HG03565 (cell line): ENCODE results near the gene INPP5D.
"Not testable (repeated sequence)": the region's sequence is repeated elsewhere in the genome, so short reads cannot be mapped to it uniquely, and the experiment has no call there.

Experiments
- ATAC-seq: cut with Tn5 transposase; IDR thresholded peaks from one replicate; pipeline ENCODE4 v1.9.1; 2021; ENCODE audit warnings: mild to moderate bottlenecking, moderate library complexity; ENCODE audit not compliant: unreplicated experiment

INPP5D gene

DNA sequence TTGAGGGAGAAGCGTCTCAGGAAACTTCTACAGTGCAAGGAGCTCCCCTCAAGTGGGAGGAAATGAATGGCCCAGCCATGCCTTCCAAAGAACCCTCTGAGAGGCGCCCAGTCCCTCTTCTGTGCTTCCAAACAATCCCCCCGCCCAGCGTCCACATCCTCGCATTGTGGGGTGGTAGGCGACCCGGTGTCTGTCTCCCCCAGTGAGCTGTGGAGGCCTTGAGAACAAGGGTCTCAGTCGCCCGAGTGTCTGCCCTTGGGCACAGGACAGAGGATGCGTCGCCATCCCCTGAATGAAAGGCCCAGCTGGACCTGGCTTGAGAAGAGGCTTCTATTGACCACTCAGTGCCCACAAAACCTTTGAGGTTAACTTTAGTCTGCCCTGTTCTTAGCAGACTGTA is 29.7 kb downstream of the INPP5D start:
- no peak for ATAC-seq

- no peak for ATAC-seq
Measured at GRCh38 chr2:233090879-233091278, 30.7 kb downstream of the INPP5D start.

- no peak for ATAC-seq
Measured at GRCh38 chr2:233091595-233092375, 31.6 kb downstream of the INPP5D start.

GRCh38 chr2:233092432-233093165 is 32.5 kb downstream of the INPP5D start:
- no peak for ATAC-seq

- no peak for ATAC-seq
Measured at GRCh38 chr2:233093166-233093448, 33.0 kb downstream of the INPP5D start.

DNA sequence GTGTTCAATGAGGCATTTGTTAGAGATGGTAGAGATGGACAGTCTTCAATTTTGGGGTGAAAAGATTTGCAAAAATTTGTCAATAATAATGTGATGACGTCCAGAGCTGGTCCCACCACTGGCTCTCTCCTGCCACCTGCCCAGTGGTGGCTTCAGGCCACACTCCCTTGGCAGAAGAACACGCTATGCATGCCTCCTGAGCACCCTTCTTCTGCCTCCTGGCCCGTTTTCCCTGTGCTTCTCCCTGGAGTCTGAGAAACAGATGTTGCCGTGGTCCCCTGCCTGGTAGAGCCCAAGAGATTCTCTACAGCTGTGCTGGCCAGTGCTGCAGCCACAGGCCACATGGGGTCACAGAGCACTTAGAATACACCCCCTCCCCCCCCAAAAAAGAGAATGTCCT is 33.6 kb downstream of the INPP5D start:
- ATAC-seq, result no peak

DNA sequence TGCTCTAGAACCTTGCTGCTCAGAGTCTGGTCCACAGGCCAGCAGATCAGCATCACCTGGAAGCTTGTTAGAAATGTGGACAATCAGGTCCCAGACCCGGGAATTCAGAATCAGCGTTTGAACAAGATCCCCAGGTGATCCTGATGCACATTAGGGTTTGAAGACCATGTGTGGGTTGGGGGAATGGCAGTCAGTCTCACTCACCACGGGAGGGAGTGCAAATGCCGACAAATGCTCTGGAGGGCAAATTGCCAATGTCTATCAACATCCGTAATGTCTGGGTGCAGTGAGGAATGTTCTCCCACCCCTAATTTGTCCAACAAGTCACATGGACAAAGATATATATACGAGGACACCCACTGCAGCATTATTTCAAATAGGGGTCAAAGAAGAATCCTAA is 34.5 kb downstream of the INPP5D start:
- no peak for ATAC-seq

GRCh38 chr2:233096006-233096405 is 35.9 kb downstream of the INPP5D start:
- no peak for ATAC-seq

DNA sequence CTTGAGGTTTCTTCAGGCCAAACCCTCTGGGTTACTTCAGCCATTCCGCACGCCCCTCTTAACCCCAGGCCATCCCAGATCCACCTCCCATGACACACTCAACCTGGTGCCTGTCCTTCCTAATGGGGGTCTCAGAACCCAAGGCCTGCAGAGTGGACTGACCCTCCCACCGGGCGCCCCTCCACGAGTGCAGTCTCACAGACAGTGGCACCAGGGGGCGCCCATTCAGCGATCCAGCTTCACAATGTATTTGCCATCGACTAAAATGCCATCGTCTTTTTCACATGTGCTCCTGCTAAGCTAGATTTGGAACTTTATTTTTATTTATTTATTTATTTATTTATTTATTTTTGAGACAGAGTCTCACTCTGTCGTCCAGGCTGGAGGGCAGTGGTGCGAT is 38.5 kb downstream of the INPP5D start:
- ATAC-seq, result no peak

- ATAC-seq, result not testable (repeated sequence)
Measured at GRCh38 chr2:233099820-233100191, 39.7 kb downstream of the INPP5D start.

DNA sequence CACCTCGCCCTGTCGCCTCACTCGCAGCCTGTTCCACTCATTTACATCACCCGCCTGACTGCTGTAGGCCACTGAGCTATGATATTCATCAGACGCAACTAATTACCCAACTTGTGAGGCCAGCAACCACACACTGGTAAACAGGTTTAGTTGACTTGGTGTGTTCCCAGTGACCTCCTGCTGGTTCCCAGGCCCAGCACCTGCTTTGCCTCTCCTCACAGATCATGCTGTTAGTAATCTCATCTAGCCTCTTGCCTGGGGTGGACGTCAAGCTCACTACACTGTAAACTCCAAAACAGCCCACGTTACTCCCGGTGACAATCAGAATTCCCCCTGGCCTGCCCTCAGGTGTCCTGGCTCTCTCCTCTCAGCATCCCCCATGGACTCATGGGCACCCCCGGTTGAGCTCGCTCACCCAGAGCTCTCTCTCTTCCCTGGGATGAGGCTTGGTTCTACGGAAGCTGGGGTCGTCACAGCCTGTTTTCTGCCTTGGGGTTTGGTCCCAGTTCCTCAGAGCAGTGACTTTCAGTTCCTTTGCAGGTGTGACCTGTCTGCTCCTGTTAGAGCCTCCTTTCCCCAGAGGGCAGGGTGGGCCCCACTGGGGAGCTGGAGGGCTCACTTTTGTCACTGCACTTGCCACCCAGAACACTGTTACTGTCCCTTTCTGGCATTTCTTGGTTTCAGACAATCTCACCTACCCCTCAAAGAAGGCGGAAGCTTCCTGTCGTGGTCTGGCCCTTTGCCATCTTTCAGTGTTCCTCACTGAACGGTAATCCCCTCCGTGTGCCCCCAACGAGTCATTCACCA is 40.3 kb downstream of the INPP5D start:
- ATAC-seq, result peak; percentile 45

GRCh38 chr2:233101141-233101540 is 41.0 kb downstream of the INPP5D start:
- ATAC-seq, result no peak

- ATAC-seq, result no peak
Measured at GRCh38 chr2:233101816-233102215, 41.7 kb downstream of the INPP5D start.

- no peak for ATAC-seq
Measured at GRCh38 chr2:233105156-233105895, 45.2 kb downstream of the INPP5D start.

DNA sequence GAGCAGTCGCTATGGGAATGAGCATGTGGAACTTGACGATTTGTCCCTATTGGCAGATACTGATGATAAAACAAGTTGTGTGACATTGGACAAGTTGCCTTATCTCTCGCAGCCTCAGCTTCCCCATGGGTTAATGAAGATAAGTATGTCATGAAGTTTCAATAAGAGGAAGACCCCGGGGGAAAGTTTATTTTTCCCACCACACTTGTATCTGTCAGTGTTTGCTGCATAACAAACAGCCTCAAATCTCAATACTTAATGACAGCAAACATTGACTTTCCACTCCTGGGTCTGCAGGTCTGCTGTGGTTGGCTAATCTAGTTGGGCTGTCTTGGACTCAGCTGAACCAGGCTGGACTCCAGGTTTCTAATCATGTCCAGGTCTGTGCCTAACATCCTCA is 45.8 kb downstream of the INPP5D start:
- ATAC-seq, result no peak

DNA sequence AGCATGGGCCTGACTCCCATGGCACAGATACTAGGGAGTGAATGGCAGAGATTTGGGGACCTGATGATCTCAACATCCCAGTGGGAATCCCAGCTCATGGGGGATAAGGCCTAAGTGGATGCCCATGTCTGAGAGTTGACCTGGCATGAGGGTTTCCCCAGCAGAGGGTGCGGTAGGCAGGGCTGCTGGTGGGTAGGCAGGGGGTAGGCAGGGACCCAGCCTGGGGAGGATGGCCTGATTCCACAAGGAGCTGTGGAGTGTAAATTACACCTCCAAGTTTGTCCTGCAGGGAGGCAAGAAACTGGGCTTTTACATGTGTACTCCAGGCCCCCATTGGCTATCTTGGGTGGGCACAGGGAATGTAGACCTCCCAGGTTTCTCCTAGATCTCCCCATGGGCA is 46.9 kb downstream of the INPP5D start:
- ATAC-seq, result no peak

GRCh38 chr2:233107831-233108300 is 47.7 kb downstream of the INPP5D start:
- no peak for ATAC-seq

DNA sequence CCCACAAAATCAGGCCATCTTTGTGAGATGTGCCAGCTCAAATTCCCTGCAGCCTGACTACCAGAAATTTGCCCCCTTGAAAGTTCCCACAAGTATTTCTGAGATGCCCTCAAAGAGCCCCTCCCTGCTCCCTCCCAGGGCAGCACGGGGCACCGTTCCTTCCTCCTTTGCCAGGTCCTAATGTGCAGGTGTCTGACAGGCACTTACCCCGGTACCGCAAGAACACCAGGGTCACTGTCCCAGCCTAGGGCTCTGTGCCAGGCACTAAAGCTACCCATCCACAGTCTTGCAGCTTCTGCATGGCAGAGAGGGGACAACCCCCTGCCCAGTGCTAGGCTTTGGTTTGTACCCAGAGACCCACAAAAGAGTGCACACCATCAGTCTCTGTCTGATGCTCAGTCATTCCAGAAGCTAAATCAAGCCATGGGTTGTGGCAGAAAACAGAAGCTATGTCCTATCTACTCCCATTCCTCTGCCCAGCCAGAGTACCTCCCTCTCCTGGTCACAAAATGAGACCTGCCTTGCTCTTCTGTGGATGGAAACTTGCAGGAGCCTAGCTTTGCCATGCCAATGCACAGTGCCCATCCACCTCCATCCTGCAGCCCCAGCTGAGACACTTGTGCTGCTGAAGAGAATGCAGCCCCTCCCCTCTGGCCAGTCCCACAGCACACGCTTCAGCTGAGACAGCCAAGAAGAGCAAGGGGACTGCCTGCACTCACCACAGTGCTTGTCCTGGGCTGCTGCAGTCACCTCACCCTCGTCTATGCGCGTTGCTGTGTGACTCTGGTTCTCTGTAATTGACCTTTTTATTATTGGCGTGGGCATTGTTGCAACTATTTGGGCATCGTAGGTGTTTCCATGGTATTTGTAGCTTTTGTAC is 48.7 kb downstream of the INPP5D start:
- ATAC-seq, result peak; percentile 40

GRCh38 chr2:233111427-233111826 is 51.3 kb downstream of the INPP5D start:
- ATAC-seq, result no peak

GRCh38 chr2:233112329-233112728 is 52.2 kb downstream of the INPP5D start:
- no peak for ATAC-seq
